Measurements from ENCODE around the gene TBC1D5.

- TF ChIP-seq POLR2A (IDR thresholded peaks at IDR 0.05), result no peak
- no peak for TF ChIP-seq CTCF (IDR thresholded peaks at IDR 0.05)
These were observed 261.3 kb downstream of the TBC1D5 start for GRCh38 chr3:17481116-17481515.
